Stimulated activated CD4-positive, alpha-beta T cell treated with anti-CD3 and anti-CD28 coated beads, Interleukin-15, amount 100 ng/mL, for 48 hours (primary cell): ENCODE data around the gene GPC1.
A peak's percentile ranks its signal among the peaks of the same experiment; 100 is the strongest.
"Not testable (repeated sequence)": the region's sequence is repeated elsewhere in the genome, so short reads cannot be mapped to it uniquely, and the experiment has no call there.

Source experiments
- DNase-seq, 2 donors: peaks; one replicate each; pipeline ENCODE4 v3.0.0-alpha.2; 2020; ENCODE audit warnings: low read depth in 2 of 2

GPC1 gene

GRCh38 chr2:240435457-240435947 is at the start of gene GPC1:
TSS of gene GPC1 (plus strand) at chr2:240435663. CDS start at chr2:240435919, 256 bp downstream.
- peak in 1 of 2 donors; percentile 36 for DNase-seq

- DNase-seq, result no peak
These were observed 49.1 kb upstream of the GPC1 start for GRCh38 chr2:240386326-240386725.

GRCh38 chr2:240386743-240387142 is 48.7 kb upstream of the GPC1 start:
- not testable (repeated sequence) for DNase-seq

GRCh38 chr2:240387325-240387668 is 48.2 kb upstream of the GPC1 start:
- DNase-seq, result no peak

- DNase-seq, result no peak
These were observed 47.6 kb upstream of the GPC1 start for GRCh38 chr2:240387669-240388358.

- DNase-seq, result no peak
These were observed 46.8 kb upstream of the GPC1 start for GRCh38 chr2:240388471-240389301.

GRCh38 chr2:240389302-240389805 is 46.1 kb upstream of the GPC1 start:
- no peak for DNase-seq

- no peak for DNase-seq
These were observed 45.1 kb upstream of the GPC1 start for GRCh38 chr2:240390091-240391073.

- DNase-seq, result no peak
These were observed 44.1 kb upstream of the GPC1 start for GRCh38 chr2:240391111-240392051.

GRCh38 chr2:240392084-240392947 is 43.1 kb upstream of the GPC1 start:
- no peak for DNase-seq

- no peak for DNase-seq
These were observed 42.3 kb upstream of the GPC1 start for GRCh38 chr2:240392948-240393830.

GRCh38 chr2:240393831-240394410 is 41.5 kb upstream of the GPC1 start:
- no peak for DNase-seq

- no peak for DNase-seq
These were observed 40.9 kb upstream of the GPC1 start for GRCh38 chr2:240394549-240394948.

GRCh38 chr2:240395448-240395847 is 40.0 kb upstream of the GPC1 start:
- DNase-seq, result no peak

GRCh38 chr2:240395896-240396622 is 39.4 kb upstream of the GPC1 start:
- DNase-seq, result no peak

- no peak for DNase-seq
These were observed 38.6 kb upstream of the GPC1 start for GRCh38 chr2:240396623-240397541.
